ENCODE measurements around the gene SUFU.

GRCh38 chr10:102555781-102556328 is 52.1 kb downstream of the SUFU start:
- TF ChIP-seq, protein P1, sequence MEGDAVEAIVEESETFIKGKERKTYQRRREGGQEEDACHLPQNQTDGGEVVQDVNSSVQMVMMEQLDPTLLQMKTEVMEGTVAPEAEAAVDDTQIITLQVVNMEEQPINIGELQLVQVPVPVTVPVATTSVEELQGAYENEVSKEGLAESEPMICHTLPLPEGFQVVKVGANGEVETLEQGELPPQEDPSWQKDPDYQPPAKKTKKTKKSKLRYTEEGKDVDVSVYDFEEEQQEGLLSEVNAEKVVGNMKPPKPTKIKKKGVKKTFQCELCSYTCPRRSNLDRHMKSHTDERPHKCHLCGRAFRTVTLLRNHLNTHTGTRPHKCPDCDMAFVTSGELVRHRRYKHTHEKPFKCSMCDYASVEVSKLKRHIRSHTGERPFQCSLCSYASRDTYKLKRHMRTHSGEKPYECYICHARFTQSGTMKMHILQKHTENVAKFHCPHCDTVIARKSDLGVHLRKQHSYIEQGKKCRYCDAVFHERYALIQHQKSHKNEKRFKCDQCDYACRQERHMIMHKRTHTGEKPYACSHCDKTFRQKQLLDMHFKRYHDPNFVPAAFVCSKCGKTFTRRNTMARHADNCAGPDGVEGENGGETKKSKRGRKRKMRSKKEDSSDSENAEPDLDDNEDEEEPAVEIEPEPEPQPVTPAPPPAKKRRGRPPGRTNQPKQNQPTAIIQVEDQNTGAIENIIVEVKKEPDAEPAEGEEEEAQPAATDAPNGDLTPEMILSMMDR (IDR thresholded peaks at IDR 0.05) = no peak
- TF ChIP-seq NR2C2 (CRISPR knock-in tag; IDR thresholded peaks at IDR 0.05) (no peak), FOXP4 (CRISPR knock-in tag; IDR thresholded peaks at IDR 0.05) (no peak), ZBTB21 (CRISPR knock-in tag; IDR thresholded peaks at IDR 0.05; ENCODE audit: borderline replicate concordance) (no peak)
- TF ChIP-seq, protein P2, sequence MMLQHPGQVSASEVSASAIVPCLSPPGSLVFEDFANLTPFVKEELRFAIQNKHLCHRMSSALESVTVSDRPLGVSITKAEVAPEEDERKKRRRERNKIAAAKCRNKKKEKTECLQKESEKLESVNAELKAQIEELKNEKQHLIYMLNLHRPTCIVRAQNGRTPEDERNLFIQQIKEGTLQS (CRISPR knock-in tag; conservative IDR thresholded peaks at IDR 0.05) = no peak
